GM12873 (cell line): Measurements from ENCODE around the gene UVRAG.

Source experiments
- TF ChIP-seq, protein P1 (sequence below): IDR thresholded peaks from 2 replicates; pipeline ENCODE4 v1.5.1; 2012; ENCODE audit warnings: low read depth, mild to moderate bottlenecking, moderate library complexity, low read length, control low read depth; ENCODE audit not compliant: insufficient read depth; ENCODE audit errors: missing control alignments

UVRAG gene

DNA sequence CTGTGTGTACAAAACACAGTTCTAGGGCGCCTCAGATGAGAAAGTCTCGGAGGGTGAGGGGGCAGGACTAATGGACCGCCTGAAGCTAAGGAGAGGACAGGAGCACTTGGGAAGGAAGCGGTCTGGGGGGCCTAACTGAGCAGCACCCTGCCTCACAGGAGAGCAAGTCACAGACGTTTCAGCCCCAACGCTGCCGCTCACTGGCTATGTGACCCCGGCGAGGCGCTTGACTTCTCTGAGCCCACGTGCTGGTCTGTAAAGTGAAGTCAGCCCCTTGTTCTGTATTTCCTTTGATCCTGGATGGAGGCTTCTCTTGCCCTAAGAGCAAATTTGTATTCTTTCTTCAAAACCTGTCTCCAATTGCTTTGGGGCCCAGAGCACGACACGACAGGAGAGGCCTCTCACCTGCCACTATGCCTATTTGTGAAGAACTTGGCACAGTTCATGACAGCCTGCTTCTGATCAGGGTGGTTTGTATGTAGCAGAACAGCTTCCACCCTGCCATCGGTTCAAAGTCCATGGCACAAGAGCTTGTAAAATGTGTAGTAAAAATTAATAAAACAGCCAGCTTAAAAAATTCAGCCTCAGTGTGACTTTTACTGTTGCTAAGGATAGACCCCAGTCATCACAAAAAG lies 332.2 kb downstream of the UVRAG start:
- TF ChIP-seq, protein P1, sequence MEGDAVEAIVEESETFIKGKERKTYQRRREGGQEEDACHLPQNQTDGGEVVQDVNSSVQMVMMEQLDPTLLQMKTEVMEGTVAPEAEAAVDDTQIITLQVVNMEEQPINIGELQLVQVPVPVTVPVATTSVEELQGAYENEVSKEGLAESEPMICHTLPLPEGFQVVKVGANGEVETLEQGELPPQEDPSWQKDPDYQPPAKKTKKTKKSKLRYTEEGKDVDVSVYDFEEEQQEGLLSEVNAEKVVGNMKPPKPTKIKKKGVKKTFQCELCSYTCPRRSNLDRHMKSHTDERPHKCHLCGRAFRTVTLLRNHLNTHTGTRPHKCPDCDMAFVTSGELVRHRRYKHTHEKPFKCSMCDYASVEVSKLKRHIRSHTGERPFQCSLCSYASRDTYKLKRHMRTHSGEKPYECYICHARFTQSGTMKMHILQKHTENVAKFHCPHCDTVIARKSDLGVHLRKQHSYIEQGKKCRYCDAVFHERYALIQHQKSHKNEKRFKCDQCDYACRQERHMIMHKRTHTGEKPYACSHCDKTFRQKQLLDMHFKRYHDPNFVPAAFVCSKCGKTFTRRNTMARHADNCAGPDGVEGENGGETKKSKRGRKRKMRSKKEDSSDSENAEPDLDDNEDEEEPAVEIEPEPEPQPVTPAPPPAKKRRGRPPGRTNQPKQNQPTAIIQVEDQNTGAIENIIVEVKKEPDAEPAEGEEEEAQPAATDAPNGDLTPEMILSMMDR = no peak

DNA sequence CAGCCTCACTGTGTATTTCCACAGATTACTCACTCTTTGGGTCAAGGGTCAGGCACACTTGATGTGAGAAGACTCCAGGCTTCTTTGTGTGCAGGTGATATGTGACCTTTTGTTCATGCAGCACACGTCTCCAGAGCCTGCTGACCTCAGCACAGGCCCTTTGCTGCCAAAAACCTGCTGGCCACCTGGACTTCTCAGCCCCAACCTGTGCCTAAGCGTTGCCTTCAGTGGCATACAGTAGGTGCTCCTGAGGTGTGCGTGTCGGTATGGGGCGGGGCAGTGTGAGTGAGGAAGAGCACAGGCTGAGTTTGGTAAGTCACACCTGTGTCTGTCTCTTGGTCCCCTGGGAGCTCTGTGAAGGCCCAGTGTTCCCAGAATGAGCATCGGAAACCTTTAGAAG lies 333.2 kb downstream of the UVRAG start:
- TF ChIP-seq, protein P1 = no peak

DNA sequence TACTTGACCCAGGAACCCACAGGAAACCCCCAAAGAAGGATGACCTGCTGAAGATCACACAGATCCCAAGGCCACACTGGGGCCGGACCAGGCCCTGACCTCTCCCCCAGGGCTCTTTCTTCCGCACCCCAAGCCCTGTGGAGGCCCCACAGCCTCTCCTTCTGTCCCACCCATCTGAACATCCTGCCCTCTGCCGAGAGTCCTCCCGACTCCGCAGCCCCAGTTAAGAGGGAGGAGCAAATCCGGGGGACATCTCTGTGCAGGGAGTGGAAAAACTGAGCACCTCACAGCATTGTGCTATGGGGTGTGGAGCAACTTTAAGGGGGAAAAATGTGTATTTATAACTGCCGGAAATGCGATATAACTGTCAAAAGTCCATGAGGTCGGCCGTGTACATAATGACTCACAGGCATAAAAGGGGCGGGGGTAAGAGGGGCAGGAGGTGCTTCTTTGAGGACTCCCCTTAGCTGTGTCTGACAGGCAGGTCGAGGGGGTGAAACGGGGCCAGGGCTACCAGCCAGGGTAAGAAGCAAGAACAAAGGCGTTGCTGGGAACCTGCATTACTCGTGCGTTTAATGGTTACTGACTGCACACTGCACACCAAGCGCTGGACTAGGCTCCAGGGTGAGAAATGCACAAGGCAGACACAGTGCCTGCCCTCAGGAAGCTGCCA lies 334.1 kb downstream of the UVRAG start:
- TF ChIP-seq, protein P1 = no peak

DNA sequence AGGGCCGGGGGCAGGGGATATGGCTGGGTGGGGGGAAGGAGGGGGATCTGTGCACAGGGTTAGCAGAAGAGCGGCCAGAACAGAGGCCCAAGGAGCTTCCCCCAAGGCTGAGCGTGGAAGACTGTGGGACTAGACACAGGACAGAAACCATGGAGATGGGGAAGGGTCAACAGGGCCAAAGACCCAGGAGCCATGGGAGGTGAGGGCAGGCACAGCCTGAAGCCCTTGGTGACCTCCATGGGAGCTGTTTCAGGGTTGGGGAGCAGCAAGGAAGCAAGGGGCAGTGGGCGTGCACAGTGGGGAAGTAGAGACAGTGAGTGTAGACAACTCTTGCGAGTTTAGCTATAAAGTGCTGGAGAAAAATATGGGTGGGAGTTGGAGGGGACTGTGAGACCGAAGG lies 334.7 kb downstream of the UVRAG start:
- TF ChIP-seq, protein P1 = no peak

DNA sequence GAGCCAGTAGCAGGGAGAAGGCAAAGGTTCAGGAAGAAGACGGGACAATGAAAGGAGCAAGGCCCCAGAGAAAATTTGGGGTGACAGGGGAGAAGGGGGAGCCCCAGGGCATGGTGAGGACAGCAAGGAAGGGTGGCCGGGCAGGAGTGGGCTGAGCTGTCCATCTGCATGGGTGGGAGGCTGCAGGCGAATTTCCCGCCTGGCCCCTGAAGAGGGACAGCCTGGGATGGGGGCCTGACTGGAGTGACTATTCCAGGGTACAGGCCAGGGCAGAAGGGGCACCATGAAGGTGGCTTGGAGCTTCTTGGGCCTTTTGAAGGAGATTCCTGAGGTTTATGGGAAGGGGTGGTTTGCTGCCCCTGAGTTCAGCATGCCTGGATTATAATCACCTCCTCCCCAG lies 335.1 kb downstream of the UVRAG start:
- TF ChIP-seq, protein P1 = no peak

DNA sequence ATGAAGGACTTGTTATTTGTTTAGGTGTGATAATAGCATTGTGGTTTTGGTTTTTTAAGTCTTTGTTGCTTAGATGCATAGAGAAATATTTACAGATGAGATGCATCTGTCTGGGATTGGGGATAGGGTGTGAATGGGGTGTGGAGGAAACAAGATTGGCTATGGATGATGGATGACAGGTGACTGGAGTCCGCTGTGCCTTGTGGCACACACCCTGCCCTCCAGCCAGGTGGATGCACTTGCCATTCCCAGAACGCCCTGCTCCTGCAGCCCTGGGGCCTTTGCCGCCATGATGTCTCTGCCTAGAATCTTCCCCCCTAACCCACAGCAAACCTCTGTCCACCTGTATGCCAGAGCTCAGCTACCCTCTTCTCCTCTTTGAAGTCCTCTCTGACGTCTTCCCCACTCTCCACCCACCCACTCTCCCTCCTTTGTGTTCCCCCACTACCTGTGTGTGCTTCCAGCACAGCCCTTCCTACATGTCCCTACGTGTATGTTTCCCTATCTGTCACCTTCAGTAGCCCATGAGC lies 336.6 kb downstream of the UVRAG start:
- TF ChIP-seq, protein P1 = no peak

DNA sequence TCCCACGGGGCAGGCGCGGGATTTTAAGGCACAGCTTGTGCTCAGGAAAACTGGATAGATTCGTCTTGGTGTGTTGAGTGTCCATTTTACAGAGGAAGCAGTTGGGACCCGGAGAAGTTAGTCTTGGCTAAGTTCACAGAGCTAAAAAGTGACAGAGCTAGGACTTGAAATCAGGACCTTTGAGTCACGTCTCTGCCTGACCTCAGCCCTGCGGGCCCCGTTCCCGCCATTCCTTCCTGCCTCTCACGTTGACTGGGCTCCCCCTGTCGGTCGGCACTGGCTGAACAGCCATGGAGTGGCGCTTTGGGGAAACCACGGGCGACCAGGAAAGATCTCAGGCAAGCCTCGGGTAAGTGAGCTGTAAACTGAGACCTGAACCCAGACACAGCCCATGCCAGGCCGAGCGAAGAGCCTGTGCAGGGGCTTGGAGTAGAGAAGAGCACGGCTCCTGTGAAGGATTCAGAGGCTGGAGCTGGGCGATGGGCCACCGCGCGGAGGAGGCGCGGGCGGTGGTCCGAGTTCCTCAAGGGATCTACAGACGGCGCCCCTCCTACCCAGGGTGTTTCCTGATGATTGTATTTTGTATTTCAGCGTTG lies 337.2 kb downstream of the UVRAG start:
- TF ChIP-seq, protein P1 = peak; percentile 99
